GM12872 (cell line): ENCODE measurements around the gene SIX5.

Experiments
- CTCF ChIP-seq: IDR thresholded peaks from 3 replicates; pipeline ENCODE4 v1.5.1; 2011; ENCODE audit warnings: low read depth, mild to moderate bottlenecking, low read length, moderate library complexity; ENCODE audit not compliant: insufficient read depth

SIX5 gene

GRCh38 chr19:45790942-45791341 lies 21.9 kb upstream of the SIX5 start:
- no peak for TF ChIP-seq CTCF

GRCh38 chr19:45789035-45789786 lies 20.2 kb upstream of the SIX5 start:
- no peak for TF ChIP-seq CTCF

- no peak for TF ChIP-seq CTCF
Measured at GRCh38 chr19:45786533-45786894, 17.5 kb upstream of the SIX5 start.

GRCh38 chr19:45785781-45786532 lies 16.9 kb upstream of the SIX5 start:
- no peak for TF ChIP-seq CTCF

GRCh38 chr19:45785097-45785496 lies 16.0 kb upstream of the SIX5 start:
- TF ChIP-seq CTCF: no peak

- TF ChIP-seq CTCF: no peak
Measured at GRCh38 chr19:45784096-45784495, 15.0 kb upstream of the SIX5 start.

- no peak for TF ChIP-seq CTCF
Measured at GRCh38 chr19:45782820-45783785, 14.1 kb upstream of the SIX5 start.
